ENCODE measurements around the gene RANBP17.

The RANBP17 gene

DNA sequence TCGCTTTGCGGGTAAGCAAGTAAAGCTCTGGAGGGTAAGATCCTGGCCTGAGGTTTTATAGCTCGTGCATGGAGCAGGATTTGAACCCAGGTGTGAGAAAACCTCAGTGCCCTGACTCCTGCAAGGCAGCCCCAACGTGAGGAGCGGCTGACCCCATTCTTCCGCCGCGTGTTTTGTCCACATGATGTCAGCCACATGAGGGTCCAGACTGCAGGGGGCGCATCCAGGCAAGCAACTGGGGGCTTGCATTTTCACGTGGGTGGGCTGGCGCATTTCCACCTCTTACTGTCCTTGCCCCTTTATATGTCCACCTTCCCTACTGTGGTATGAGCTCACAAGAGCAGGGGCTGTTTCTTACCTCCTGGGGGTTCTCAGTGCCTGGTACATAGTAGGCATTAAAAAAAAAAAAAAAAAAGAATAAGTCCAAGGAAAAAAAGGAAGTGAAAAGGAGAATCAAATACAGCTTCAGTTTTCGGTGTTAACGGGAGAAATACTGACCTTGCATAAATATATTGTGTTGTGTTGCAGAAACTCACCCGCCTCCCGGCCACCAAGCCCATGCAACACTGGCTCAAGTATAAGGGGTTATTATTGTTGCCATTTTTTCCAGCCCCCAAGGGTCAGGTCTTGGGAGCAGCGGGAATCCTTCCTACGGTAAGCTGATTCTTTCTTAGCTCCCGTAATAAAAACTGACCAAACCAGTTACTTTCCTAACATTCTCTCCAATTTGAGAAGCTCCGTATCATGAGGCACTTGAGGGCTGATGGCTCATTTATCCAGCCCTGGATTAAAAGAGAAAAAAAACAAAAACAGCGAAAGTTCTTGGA is 462.2 kb downstream of the RANBP17 start:
- DNase-seq, result no peak

DNA sequence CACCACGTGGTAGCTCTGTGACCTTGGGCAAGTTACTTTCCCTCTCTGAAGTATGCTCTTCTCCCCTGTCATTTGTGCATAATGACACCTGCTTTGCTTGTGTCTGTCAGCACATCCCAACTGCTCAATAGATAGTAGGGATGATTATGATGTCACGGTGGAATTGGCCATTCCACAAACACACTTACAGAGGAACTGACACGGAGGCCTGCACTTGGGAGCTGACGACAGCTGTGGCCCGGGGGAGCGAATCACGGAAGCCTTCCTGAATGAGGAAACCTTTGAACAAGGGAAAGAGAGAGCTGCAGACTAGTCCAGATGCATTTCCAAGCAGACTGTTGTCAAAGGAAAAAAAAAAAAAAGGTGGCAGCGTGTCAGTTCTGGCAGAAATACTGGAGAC is 468.2 kb downstream of the RANBP17 start:
- no peak for DNase-seq

DNA sequence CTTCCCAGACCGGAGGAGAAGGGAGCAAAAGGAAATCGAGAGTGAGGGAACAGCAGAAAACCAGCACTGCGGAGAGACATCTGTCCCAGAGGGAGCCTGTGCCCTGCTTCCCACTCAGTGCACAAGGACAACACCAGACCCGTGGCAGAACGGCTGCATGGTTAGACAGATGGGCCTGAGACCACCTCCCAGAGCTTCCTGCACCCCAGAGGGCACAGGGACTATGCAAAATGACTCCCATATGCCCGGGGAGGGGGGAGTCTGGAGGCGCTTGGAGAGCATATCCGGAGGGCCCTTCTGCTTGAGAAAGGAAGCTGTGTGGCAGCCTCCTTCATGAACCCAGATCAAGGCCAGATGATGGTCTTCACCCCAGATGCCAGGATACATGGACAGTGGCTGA is 473.8 kb downstream of the RANBP17 start:
- no peak for DNase-seq

DNA sequence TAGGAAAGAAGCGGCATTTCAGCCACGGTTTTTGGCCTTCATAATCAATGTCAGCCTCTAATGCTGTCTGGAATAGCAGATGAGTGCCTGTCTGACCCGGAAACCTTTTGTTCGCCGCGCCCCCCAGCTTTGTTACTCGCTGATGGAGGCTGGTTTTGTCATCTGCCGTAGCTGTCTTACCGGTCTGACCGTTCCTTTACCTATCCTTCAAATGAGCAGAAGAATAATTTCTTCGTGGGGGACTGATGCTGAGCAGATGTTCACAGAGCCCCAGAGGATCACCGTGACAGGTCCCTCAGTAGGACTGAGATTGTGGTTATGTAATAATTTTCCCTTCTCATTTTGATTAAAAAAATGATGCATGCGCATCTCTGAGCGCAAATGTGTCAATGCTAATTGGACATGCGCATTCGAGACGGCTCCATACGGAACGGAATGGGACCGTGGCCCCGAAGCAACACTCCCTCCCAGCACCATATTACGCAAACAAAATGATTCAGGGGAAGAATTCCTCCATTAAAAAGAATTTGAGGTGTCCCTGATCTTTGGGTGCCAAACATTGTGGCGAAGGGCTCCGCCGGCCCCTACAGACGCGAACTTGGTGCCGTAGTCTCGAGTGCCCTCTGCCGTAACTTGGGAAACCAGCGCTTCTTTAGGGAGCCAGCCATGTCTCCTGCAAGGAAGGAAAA is 474.8 kb downstream of the RANBP17 start:
- DNase-seq, result peak; percentile 65 to 67

DNA sequence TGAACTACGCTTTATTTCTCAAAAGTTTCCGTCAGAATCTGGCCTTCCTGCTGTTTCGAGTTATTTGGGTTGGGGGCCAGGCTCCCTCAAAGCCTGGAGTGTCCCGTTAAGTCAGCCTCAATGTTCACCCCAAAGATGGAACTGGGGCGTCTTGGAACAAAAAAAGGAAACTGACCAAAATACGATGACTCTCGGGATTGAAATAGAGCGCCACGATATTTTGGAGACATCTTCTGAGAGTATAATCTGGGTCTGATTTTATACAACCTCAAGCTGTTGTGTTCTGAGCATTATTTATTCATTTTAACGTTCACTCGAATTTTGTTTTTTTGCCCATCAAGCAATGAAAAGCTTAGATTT is 475.4 kb downstream of the RANBP17 start:
- no peak for DNase-seq

DNA sequence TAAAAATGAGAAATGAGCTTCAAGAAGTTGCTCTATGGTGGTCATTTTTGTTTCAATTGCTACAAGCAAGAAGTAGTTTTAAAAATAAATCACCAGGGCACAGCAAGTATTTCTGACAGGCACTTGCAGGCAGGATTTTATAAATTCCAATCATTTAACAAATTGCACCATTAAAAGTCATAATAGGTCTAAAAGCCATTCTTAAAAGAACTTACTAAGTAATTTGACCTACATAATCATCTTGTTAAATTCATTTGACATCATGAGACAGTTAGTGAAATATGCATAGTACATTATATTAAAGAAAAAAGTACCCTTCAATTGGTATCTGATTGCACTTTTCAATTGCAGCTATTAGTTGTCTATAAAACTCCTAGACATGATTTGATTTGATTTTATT is 478.2 kb downstream of the RANBP17 start:
- no peak for DNase-seq

DNA sequence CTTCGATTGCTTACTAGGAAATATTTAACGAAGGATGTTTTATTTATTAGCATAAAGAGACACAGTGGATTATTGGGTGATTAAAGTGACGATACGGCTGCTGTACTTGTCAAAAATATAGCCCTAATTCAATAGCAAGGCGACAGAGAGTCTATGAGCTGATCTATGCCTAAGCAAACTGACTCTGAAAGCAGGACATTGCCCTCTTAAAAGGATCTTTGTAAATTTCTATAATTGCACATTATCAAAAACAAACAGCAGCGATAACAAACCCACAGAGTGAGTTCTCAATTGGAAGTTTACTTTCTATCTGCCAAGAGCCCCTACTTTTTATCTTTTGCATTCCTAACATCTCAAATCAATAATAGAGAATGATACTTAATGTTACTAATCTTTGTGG is 478.7 kb downstream of the RANBP17 start:
- DNase-seq, result no peak

DNA sequence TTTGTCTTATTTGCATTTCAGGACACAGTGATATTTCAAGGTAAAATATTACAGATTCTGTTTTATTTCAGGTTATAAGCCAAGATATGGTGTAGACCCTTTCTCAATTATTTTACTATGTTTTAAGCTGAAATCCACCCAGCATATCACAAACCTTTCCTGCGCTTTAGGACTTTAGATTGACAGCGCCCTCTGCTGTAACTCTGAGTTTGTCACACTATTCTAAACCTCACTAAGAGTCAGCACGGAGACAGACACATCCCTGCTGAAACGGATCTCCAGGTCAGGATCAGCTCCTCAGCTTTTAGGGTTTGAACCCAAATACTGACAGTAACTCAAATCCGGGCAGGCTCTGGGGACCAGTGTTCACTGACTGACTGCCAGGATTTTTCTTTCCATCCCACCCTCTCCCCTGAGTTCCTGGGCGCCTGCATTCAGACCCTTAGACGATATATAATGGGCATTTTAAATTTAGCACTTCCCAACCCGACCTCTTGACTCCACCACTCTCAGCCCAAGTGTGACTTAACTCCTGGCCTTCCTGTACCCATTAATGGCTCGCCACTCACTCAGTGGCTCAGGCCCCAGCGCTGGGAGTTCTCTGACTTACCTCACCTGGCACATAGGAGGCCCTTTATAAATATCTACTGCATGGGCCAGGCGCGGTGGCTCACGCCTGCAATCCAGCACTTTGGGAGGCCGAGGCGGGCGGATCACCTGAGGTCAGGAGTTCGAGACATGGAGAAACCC is 480.7 kb downstream of the RANBP17 start:
- peak in 1 of 2 experiments; percentile 67 for DNase-seq

DNA sequence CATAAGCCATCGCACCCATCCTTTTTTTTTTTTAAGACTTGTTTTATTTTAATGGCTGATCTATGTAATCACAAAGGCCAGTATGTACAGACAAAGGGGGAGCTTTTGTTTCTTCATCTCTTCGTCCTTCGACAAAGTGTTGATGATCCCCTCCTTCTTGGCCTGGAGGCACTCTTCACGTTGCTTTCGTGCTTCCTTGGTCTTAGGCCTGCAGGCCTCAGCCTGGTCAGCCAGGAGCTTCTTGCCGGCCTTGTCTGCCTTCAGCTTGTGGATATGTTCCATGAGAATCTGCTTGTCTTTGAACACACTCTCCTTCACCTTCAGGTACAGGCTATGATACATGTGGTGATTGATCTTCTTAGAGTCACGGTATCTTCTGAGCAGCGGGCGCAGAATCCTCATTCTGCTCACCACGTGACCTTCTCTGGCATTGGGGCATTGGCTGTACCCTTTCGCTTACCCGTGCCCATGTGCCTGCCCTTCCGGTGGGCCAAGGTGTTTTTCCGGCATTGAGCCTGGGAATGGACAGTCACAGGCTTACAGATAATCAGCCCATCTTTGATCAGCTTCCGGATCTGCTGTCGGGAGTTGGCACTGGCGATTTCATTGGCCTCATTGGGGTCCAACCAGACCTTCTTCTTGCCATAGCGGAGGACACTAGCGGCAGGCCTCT is 483.3 kb downstream of the RANBP17 start:
- no peak for DNase-seq

Data from NCI-H446 (cell line).